HG03135 (cell line): ENCODE results near the gene OPN1SW.

Experiments used
- ATAC-seq: cut with Tn5 transposase; IDR thresholded peaks from one replicate; pipeline ENCODE4 v1.9.1; 2021; ENCODE audit warnings: mild to moderate bottlenecking, moderate library complexity; ENCODE audit not compliant: unreplicated experiment

The OPN1SW gene

DNA sequence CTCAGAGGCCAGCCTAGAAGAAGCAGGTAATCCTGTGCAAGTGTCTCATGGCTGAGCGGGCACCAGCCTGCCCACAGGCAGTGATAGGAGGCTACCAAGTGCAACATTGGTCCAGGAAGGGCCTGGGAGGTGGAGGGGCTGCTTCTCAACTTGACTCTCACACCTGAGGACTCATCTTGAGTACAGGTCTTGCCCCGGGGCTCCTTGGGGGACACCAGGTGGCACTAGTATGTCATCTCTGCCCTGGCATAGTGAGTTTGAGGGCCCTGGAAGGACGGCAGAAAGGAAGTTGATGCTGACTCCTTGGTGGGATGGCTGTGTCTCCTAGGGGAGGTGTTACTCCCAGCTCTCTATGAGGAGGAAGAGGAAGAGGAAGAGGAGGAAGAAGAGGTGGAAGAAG, 18.4 kb upstream of the OPN1SW start:
- no peak for ATAC-seq

DNA sequence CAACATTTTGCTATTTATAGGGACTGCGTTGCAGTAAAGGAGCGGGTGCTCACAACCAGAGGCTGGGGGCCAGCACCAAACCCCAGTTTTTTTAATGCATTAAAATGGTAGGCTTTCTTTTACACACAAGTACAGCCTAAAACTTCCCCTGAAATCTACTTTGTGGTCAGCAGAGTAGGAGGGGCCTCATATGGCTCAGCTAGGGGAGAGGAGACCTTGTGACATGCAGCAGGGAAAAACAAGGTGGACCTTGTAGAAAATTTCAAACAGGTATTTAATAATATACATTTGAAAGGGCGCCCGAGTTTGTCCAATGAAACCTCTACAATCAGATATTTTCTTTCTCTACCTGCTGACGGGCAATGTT, 17.6 kb upstream of the OPN1SW start:
- ATAC-seq = no peak

DNA sequence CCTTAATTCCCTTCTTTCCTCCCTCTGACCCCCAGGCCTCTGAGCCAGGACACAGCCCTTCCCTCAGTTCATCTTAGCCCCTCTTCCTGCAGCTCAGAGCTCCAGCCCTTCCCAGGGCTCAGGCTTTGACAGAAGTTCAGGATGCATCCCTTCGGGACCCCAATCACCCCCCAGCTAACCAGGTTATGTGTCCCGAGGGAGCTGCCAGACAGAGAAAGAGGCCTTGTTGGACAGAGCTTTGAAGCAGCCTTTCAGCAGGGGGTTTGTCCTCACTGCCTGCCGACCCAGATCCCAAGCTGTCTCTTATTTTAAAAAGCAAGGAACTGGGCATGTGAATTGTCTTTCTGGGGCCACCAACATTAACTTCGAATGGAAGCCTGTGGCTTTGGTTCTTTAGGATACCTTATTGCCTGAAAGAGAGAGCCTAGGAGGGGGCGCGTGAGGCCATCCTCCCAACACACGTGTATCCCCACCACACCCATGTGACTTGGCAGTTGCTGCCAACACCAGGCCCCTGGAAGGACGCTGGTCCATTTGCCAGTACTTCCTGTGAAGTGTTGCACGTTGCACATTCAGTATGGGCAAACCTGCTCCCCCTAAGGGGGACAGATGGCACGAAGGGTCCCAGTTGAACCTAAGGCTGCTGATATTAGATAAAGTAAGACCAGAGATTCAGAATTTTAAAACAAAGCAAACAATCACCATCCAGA, 17.0 kb upstream of the OPN1SW start:
- no peak for ATAC-seq

DNA sequence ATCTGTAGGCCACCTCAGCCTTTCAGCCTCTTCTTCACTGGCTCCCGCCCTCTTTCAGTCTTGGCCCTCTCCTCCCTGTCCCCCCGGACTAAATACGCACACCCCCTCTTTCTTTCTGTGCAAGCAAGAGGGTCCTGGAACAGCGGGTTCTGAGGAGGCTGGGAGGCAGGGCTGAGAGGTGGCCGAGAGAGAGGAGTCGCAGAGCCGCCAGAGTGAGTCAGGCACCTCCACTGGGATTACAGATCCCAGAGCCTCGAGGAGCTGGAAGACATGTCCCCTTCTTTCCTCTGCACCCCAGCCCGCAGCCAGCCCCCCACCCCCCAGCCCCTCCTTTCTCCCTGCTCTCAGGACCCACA, 16.4 kb upstream of the OPN1SW start:
- no peak for ATAC-seq

DNA sequence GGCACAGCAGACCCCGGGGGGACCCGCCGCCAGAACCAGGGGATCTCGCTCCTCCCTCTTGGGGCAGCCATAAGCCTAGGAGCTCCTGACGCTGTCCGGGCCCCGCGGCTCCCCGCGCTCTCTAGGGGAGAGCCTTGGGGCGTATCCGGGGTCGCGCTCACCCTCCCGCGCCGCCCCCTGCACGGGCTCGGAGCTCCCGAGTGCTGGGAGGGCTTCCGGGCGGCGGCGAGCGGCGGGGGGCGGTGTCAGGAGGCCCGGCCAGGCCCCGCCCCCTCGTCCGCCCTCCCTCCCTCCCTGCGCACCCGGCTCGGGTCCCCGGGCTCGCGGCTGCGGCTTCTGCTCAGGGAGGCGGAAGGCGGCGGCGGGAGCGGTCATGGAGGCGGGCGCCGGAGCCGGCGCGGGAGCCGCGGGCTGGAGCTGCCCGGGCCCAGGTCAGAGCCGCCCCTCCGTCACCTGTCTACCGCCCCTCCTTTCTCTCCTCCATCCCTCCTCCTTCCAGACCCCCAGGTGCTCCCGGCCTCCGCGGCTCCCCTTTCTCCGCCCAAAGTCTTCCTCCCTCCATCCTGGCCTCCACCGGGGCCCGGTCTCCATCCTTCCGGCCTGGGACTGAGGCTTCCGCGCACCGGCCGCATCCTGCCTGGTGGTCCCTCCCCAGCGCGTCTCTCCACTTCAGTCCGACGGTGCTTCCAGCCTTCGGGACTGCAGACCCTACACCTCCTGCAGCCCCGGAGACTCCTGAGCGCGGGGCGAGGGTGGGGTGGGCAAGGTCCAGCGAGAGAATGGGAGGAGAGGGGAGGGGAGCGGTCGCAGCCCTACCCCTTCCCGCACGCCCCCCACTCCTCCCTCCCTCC, 15.8 kb upstream of the OPN1SW start, which contains the start of gene CCDC136:
CCDC136 (plus strand) TSS at position 848 of the 851 bp plus-strand sequence. CDS start 444 bp downstream, outside the sequence.
- peak; percentile 70 for ATAC-seq

DNA sequence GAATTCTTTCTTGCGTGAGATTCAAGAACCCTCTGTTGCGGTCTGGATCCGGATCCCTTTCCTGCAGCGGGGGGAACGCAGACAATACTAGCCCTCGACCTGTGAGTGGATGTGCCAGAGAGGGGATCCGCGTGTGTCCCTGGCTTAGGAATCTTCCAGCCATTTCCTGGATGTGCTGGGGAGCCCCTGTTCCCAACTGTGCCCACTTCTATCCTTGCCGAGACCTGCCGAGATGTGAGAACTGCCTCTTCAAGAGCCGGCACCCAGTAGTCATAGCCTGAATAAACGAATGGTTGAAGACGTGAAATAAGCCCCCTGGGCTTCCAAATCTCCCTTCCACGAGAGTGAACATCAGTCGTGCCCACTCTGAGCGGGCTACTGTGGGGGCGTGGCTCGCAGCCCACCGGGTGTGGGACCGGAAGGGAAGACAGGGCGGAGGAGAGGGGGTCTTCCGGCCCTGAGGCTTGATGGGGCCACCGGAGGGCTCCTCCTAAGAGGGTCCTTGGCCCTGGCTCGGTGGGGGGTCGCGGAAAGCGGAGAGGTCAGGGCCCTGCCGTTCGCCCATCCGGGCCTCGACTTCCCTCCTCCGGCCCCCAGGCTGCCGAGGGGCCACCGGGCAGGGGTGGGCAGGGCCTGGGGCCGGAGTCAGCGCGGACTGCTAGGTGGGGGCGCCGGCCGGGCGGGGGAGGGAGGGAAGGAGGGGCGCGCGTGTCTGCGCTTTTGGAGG, 14.9 kb upstream of the OPN1SW start:
- ATAC-seq = no peak

DNA sequence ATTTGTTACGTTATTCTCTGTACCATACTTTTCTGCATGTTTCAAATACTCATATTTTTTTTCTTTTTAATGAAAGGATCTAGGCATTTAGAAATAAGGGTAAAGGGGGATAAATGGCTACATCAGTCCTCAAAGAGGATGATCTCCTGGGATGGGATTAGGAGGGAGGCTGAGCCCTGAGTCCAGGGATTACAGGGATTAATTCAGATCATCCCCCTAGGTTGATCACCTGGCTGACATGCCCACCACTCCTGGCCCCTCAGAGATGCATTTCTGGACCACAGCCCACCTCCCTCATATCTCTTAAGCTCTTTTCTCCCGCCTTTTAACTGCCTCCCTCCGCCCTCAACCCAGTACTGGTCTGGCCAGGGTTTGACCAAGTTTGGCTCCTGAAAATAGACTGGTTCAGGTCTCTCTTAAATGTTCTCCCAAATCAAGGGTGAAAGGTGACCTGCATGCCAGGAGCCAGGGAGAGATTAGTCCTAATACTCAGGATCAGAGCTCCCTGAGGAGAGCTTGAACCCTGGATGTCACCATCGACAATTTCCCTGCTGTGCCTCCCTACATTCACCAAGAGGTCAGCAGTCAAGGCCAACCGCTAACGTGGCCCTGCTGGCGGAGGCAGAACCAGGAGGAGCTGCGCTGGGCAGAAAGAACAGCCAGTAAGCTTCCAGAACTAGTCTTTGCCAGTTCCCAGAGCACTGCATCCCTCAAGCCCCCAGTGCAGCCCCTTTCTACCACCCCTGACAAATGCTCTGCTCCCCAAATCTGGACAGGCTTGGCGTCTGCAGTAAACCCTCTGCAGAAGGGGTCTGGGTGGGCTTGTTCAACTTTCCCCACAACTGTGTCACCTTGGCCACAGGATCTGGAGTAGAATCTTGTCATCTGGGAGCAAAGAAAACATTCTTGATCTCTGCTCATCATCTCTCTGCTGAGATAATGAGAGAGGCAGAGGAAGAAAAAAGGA, 13.1 kb upstream of the OPN1SW start:
- ATAC-seq = no peak

DNA sequence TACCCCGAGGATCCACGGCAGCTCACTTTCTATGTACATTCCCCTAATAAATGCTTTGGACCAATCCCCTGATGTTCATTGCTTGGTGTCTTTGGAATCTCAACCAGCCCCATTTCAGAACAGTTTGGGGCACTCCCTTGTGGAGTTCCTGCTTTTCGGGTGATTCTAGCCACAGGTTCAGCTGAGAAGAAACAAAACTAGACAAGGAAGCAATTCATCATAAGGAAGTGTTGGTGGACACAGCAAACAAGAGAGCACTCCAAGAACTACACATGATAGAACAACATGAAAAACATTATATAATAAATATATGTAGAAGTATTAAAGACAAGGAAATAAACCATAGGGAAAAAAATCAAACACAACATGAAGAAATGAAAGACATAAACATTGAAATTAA, 10.1 kb upstream of the OPN1SW start:
- no peak for ATAC-seq

DNA sequence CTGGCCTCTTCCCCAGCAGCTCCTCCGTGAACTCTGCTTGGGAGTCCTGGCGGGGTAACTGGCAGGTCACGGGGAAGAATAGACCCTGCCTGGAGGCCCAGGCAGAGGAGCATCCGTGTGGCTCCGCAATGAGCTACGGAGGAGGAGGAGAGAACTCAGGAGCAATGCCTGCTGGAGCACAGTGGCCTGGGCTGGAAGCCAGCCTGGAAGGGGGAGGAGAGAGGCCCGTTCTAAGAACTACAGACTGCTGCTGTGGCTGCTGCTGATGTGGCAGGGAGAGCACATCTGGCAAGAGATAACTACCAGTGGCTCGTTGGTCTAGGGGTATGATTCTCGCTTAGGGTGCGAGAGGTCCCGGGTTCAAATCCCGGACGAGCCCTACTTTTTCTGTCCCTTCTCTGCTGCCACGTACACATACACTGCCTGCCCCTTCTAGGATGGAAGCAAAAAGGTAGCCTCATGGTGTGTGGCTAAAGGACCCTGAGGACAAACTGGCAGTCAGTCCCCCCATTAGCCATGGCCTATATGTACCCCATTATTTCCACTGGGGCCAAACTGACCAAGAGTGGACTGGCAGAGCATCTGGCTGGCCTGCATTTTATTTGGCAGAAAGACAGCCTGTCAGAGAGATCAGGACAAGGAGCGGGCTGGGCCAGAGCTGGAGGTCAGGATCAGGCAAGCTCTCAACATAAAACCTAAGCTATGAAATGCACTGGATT, 7.7 kb upstream of the OPN1SW start:
- ATAC-seq = no peak

DNA sequence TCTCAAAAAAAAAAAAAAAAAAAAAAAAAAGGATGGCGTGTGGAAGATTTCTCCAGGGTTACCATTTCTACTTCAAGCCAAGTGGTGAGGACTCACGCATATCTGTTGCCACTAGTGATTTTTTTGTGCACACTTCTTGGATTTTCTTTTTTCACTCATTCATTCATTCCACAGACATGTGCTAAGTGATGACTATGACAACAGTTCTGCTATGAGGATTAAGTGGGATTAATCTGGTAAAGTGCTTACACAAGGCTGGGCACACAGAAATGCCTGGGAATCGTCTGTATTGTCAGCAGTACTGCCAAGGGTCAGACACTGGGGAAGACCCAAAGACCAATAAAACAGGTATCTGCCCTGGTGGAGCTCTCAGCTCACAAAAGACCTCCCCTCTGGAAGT, 6.3 kb upstream of the OPN1SW start:
- no peak for ATAC-seq

DNA sequence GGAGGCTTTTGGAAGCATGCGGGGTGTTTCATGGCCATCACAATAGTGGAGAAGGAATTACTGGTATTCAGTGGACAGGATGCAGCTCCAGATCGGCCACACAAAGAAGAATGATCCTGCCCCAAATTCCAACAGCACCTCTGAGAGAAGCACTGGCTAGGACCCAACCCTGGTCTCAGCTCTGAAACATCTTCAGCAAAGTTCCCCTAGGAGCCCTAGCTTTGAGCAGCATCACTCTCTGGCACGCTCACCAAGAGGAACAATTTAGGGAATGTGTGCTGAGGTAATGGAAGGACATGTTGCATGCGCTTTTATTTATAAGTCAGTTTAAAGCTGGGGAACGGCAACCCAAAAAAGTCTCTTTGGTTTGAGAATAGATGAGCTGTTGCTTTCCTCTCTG, 5.5 kb upstream of the OPN1SW start:
- no peak for ATAC-seq

DNA sequence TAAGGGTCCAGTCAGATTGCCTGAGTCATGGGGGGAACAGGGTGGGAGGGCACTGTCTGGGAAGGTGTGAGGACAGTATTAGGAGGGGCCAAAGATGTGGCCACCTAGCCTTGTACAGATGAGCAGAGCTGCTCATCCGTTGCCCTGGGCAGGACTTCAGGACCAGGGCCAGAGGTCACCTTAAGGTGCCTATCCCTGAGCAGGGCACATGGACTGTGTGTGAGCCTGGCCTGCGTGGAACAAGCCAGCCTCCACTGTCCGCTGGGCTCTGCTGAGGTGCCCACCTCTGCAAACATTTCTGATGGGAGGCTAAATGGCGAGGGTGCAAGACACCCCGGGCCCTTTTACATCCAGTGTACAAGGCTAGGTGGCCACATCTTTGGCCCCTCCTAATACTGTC, 3.4 kb upstream of the OPN1SW start:
- ATAC-seq = no peak

DNA sequence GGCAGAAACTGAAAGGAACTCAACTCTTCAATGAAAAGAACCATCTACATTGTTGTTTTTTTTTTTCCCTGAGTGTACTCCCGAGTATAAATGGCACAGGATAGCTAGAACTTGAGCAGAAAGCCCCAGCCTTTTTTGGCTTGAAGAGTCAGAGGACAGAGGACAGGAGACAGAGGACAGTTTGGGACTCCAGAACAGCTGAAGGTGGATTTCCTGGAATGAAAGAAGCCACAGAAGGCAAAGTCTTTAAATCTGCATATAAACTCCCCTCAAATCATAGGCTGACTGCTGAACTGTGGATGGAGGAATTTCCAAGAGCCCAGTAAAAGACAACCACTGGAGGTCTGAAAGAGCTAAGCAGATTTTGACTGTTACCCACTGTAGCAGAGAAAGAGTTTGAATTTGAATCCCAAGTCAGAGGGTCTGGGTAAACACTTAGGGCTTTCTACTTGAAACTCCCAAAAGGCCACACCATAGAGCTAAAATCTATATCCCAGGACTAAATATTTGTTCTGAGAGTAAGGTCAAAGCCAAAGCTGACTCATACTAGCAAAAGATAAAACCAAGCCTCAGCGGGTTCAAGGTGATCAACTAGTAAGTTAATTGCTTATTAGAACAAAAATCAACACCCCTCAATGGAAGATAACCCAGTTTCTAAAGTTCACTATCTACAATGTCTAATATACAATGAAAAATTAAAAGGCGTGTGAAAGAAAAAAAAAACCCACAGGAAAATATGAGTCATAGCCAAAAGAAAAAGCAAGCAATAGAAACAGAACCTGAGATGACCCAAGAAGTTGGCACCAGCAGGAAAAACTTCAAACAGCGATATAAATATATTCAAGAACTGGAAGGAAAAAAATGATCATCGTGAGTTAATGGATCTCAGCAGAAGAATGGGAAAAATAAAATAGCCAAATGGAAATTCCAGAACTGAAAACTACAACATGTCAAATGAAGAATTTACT, 1.8 kb upstream of the OPN1SW start:
- no peak for ATAC-seq

DNA sequence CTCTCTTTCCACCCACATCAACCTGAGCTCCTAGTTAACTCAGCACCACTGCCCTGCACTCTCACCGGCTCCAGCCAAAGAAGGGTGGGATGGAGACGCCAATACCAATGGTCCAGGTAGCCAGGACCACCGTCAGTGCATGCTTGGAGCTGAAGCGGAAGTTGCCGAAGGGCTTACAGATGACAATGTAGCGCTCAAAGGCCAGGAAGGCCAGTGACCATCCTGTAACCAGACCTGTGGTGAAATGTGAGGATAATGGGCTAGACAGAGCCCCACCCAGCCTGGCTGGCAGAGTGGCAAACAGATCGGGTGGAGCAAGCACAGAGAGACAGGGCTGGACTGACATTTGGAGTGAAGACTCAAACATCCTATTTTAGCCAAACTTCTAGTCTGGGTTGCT, 673 bp downstream of the OPN1SW start:
- ATAC-seq = no peak

DNA sequence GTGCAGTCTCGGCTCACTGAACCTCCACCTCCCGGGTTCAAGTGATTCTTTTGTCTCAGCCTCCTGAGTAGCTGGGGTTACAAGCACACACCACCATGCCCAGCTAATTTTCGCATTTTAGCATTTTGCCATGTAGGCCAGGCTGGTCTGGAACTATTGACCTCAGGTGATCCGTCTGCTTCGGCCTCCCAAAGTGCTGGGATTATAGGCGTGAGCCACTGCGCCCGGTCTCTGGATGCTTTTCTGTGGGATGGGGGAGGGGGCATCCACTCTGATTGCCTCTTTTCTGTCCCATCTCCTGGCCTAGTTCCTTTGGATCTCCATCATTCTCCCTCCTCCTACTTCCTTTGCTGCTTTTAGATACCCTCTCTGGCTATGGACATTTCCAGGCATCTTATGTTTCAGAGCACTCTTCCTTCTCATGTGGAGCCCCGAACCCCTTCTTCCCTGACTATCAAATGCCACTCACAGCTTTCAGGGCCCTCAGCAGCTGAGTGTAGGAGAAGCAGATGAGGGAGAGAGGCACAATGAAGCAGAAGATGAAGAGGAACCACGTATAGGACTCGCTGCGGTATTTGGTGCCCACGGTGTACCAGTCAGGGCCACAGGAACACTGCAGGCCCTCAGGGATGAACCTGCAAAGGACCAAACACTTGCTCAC, 1.4 kb downstream of the OPN1SW start:
- ATAC-seq = no peak

DNA sequence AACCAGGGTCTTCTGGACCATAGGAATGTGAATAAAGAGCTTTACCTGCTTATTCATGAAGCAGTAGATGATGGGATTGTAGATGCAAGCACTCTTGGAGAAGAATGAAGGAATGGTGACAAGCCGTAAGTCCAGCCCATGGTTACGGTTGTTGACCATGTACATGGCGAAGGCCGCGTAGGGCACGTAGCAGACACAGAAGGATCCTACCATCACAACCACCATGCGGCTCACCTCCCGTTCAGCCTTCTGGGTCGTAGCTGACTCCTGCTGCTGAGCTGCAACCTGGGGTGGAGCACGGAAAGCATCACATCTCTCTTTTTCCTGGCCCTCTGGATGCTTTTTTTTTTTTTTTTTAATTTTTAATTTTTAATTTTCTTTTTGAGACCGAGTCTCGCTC, 2.0 kb downstream of the OPN1SW start:
- no peak for ATAC-seq

DNA sequence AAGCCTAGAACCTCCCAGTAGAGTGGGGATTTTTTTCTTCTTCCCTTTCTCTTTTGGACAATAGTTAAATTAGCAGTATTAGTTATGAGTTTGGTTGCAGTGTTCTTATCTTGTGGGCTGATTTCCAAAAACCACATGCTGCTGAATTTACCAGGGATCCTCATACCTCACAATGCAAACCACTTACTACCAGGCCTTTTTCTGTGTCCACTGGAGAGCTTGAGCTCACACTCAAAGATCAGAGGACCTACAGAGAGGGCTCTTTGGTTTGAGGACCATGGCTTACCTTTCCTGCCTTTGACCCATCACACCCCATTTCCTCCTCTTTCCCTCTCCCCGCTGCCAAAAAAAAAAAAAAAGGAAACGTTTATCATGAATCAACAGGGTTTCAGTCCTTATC, 5.4 kb downstream of the OPN1SW start:
- no peak for ATAC-seq

DNA sequence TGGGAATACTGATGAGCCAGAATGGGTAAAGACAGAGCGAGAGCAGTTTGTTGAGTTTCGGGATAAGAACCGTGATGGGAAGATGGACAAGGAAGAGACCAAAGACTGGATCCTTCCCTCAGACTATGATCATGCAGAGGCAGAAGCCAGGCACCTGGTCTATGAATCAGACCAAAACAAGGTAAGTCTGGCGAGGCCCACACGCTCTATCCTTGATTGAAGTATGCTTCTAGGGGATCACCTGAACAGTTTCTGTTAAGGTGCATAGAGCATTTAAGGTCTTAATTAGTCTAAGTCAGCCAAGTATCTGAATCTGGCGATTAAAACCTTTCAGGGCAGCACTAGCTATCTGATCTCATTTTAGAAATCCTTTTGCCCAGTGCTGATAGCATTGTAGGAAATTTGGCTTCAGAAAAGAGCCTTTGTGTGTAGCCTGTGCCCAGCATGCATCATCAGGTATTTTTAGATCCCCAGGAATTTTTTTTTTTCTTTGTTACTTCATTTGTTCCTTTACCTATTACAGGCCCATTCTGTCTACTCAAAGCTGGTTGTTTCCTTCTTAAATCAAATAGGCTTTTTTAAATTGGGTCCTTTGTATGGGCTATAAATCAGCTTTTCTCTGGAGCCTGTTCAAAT, 8.0 kb downstream of the OPN1SW start:
- ATAC-seq = no peak
